HuH-7.5 (cell line): ENCODE results near the gene MATN4.

ENCODE experiments used
- DNase-seq: peaks from one replicate; pipeline ENCODE4 v3.0.0; 2011; ENCODE audit warnings: low spot score

The MATN4 gene

DNA sequence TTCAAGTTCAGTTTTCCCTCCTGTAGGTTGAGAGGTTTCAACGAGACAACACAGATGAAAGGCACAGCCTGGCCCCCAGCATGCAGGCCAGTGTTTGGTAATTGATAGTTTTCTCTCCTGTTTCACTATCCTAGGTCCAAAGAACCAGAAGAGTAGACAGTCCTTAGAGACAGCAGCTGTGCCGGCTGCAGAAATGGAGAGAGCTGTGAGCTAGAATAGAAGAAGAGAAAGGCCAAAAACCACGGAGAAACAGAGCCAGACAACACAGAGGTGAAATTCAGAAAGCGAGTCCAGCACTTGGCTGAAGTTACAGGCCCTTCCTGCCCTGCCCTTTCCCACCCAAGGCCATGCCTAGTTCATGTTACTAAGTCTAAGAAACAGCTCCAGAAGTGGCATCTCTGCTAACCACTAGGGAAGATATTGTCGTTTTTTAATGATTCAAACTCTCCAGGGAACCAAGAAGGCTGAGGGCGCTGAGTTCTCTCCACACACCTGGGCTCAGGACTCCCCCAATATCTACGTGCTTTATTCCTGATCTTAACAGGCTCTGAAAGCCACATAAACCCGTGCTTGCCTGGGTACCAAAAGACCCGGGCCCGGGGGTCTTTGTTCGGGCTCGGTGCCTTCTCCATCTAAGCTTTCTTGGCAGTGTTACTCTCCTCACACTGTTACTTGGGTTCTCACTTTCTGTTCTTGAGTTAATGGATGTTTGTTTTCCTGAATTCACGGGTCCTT is 18.0 kb downstream of the MATN4 start:
- no peak for DNase-seq

DNA sequence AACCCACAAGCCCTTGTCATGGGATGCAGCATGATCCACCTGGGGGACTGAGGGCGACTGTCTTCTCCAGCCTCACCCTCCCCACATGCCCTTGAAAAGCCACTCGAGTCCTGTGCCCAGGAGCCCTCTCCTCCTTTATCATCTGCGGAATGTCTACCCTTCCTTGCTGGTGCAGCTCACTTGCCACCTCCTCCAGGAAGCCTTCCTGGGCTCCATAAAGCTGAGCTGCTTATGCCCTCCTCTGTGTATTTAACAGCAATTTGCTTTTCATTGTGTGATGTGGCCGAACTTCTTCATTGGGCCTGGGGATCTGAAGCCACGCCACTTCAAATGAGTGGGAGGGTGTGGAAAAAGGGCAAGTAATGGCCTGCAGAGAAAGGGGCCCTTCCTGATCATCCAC is 19.2 kb downstream of the MATN4 start:
- no peak for DNase-seq

DNA sequence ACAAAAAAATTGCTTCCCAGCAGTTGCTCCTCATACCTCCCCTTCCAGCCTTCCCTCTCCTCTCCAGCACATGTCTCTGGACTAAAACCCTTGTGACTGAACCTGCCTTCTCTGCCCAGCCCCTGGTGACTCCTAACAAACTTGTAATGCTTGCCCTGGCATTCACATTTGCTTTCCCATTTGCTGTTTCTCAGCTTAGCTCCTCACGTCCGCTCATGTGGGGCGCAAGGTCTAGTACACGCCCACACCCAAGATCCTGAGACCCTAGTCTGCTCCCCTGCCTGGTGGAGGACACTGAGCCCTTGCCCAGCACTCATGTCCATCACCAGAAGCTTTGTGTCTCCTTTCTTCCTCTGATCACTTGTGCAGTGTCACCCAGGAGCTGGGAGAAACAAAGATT is 19.7 kb downstream of the MATN4 start:
- DNase-seq = no peak

DNA sequence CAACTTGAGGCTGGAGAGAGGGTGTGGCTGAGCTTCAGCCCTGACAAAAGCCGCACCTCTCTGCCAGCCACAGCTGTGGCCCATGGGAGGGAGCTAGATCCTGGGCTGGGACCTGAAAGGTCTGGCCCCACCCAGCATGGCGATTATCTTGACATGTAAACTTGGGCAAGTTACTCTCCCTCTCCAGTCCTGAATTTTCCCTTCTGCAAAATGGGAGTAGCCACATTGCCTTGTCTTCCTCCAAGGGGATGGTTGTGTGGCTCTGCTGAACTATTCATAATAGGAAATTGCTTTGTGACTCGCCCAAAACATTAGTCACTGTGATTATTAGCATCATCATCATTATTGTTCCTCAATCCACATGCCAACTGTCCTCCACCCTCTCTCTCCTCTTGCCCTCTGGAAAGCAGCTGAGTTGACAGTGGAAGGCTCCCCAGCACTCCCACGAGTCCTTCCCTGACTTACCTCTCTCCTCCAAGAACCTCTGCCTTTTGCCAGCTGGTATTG is 24.5 kb downstream of the MATN4 start:
- no peak for DNase-seq

DNA sequence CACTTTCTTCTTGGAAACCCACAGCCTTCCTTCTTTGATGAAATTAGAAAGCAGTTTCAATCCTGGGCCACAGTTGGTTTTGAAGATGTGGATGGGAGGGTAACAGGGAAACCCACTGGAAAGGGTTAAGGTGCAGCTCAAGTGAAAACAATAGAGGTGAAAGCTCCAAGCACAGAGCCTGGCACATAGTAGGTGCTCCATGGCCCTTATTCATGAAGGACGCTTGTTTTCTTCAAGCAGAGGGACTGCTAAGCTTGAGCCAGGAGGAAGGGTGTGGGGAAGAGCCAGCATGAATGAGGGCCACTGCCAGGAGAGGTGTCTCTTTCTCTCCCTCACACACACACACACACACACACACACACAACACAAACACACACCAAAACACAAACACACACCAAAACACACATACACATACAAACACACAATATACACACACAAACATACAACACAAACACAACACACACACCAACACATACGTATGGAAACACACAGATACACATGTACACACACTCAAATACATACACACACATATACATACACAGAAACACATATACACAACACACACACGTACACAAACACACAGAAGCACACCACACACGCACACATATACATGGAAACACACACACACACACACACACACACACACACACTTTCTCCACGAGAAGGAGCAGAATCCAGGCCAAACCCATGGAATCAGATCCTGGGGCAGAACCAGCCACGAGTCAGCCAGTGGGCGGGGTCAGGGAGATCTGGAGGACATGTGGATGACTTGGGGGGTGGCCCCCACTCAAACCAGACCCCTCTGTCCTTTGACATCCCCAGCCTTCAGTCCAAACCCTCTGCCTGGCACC is 25.2 kb downstream of the MATN4 start:
- no peak for DNase-seq

DNA sequence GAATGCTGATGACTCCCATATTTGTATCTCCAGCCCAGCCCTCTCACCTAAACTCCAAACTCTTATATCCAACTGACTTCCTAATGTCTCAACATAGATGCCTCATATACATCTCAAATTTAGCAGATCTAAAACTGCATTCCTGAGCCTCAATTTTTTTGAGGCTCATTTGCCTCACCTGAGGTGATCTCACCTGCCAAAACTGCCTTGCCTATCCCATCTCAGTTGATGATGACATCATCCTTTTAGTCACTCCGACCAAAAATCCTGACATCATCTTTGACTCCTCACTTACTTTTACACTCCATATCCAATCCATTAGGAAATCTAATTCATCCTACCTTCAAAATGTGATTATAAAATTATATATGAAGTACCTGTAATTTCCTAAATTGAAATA is 28.1 kb downstream of the MATN4 start:
- DNase-seq = no peak

DNA sequence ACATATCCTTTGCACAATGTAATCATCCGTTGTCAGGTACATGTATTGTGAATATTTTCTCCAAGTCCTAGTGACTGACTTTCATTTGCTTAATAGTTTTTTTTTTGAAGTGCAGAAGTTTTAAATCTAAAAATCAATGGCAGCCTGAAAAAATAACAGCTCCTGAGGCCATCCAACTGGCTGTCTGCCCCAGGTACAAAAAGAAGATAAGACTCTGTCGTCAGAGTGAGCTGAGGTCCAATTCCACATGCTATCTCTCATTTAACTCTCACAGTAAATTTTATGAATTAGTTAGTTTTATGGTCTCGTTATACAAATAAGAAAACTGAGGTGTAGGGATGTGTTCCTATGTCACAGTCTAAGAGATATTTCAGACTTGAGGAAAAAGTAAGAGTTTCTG is 32.8 kb downstream of the MATN4 start:
- DNase-seq = no peak

DNA sequence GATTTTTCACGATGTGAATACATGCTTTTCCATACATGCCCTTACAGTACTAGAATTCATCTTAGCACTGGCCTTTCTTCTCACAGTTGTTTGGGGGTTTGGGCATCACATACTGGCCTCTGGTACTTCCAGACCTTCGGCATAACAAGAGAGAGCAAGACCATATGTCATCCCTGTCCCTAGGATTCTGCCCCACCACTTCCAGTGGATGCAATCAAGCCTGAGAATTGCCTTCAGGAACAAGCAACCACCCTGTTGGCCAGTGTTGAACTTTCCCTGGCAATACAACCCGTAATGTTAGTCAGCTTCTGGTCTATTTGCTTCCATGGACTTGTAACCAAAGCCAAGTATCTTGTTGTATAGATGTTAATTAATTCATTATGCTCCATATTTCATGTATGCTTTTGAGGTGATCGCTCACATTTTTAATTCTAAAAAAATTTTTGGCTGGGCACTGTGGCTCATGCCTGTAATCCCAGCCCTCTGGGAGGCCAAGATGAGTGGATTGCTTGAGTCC is 38.3 kb downstream of the MATN4 start:
- no peak for DNase-seq

DNA sequence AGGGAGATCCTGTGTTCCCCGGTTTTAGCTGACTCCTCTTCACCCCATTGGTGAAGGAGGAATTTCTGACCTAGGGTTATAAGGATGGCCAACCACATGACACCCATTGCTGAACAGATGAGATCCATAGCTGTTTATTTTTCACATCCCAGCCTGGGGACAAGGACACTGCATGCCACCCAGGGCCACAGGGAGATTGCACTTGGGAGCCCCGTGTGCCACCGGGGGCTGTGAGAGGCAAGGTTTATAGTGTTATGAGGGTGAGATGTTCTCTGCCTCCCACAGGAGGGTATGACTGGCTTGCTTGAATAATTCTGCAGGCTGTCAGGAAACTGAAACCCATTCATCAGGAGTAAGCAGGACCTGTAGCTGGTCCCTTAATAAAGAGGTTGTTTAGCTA is 39.0 kb downstream of the MATN4 start:
- DNase-seq = no peak

DNA sequence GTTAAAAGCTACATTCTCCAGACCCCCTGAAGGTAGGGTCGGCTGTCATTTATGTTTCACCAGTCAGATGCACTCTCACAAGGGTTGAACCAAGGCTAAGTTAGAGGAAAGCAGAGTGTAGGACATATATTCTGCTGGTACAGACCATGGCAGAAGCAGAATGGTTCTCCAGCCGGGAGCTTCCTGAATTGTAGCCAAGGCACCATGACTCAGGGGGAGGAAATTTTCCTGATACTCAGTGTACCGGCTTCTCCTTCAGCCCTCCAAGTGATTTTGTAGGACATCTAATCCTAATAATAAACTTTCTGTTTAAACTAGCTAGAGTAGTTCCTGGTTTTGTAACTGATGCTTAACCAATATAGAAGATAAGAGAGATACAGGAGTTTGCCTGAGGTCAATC is 39.6 kb downstream of the MATN4 start:
- DNase-seq = no peak

DNA sequence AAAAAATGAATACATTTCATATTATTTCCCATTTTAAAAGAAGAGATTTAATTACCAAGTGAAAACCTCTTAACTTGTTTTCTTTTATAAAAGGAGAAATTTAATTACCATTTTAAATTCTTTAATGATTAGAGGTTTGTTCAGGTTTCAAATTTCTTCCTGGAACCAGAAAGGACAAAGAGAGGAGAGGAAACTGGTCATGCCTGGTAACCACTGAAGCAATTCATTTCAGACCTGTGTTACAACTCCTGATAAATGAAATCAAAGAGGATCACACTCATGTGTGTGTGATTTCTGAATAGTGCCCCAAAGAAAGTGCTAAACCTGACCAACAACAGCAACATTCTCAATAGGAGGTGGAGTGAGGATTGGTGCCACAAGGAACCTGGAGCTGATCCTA is 41.1 kb downstream of the MATN4 start:
- DNase-seq = no peak

DNA sequence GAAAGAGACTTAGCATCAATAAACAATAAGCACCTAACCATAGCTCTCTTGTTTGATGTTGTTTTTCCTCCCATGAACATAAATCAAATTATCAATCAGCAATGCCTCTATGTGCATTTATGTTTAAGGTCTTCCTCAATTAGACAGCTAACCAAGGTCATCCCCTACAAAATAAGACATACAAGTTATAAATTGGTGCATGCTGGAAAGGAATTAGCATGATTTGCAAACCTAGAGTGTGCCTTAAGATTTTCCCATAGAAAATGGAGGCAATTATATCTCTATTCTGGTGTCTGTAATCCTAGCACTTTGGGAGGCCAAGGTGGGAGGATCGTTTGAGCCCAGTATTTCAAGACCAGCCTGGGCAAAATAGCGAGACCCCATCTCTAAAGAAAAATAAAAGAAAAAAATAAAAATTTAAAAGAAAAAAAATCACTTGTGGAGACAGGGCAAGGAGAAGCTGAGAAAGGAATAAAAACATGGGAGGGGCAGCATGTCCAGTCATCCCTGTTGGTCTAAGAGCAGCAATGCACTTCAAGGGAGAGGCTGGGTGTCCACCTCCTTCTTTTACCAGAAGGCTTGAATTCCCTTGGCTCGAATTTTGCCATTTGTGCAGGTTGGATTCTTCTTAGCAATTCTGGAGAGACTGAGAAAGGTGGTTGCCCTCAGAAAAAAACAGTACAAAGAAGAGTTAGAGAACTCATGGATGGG is 44.4 kb downstream of the MATN4 start:
- no peak for DNase-seq

DNA sequence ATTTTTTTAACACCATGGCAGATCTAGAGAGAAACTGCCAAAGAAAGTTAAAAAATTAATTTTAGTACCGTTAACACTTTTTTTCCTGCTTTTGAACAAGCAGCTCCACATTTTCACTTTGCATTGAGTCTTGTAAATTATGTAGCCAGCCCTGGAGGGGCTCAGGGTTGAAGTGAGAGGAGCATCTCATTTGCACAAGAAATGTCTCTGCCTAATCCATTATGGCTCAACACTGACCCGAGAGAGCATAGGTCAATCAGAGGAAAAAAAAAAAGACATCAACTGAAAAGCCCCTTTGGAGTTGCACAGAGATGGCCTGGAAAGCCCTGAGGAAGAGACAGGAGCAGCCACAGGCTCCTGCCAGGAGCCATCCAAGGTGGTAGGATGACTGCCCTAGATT is 49.4 kb downstream of the MATN4 start:
- no peak for DNase-seq

DNA sequence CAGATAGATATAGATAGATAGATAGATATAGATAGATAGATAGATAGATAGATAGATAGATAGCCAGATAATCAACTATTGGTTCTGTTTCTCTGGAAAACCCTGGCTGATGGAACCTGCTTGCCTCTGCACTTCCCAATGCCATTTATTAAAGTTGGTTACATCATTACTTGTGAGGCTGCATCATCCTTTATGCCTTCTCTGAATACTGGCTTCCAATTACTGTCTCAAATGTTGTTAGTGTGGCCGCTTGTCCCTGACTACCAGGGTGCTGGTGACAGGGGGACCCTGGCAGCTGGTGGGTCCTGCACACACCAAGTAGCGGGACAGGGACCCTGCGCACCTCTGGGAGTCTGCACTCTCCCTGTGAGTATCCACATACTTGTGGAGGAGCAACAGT is 49.8 kb downstream of the MATN4 start:
- DNase-seq = no peak

DNA sequence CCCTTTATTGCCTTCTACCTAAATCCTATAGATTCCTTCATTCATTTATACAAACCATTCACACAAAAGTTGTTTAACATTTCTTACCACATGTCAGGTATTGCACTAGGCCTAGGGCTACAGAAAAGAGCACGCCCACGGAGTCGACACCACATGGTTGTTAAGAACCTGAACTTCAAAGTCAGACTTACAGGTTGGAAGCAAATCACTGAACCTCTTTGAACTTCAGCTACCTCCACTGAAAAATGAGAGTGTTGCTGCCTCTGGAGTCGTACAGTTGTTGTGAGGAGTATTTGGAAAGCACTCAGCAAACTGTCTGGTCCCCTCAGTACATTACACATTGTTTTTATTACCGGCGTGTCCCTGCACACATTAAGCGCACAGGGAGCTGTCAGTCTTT is 50.4 kb downstream of the MATN4 start:
- DNase-seq = no peak

DNA sequence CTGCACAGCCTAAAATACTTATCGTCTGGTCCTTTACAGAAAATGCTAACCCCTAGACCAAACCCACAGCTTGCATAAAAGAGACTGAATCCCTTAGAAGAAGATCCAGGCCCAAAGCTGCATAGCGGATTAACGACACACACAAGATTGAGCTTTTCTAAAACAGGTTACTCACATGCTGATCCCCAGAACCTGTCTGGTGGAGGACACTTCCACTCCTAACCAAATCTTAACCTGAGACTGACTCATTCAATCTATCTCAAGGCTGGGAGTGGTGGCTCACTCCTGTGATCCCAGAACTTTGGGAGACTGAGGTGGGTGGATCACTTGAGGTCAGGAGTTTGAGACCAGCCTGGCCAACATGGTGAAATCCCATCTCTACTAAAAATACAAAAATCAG is 50.9 kb downstream of the MATN4 start:
- DNase-seq = no peak

DNA sequence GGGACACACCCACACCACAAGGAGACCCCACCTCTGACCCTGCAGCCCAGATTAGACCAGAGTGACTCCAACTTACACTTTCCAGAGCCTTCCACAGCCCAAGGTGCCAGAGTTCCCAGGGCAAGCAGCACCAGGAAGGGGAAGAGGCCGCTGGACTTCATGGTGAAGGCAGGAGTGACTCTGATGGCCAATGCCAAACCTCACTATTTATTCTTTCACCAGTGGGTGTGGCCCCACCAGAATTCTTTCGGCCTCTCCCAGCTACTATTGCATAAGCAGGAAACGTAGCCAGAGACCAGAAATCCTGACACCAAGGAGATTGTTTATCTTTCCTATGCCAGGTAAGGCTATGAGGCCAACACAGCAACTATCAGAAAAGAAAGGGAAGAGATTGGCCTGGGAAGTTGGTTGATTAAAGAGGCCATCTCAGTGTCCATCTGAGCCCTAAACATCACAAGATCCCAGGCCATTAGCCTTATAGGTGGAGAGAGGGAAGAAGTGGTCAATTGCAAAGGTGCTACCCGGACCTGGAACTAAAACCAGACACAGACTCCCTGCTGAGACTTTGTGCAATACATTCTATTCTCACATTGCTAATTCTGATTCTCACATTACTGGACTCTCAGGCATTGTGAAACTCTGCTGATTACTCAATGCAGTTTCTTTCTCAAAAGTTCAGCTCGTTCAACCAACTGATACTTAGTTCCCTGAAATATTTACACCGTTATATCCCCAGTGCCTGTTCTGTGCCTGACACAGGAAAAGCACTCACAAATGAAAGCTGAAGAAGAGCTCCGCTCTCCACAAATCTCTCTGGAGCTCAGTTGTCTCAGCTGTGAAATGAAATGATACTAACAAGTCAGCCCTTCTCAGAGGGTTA is 53.5 kb downstream of the MATN4 start, which contains the start of gene SLPI:
SLPI (minus strand) TSS at position 182 of the 880 bp plus-strand sequence; CDS start at position 161, 21 bp downstream.
- no peak for DNase-seq

DNA sequence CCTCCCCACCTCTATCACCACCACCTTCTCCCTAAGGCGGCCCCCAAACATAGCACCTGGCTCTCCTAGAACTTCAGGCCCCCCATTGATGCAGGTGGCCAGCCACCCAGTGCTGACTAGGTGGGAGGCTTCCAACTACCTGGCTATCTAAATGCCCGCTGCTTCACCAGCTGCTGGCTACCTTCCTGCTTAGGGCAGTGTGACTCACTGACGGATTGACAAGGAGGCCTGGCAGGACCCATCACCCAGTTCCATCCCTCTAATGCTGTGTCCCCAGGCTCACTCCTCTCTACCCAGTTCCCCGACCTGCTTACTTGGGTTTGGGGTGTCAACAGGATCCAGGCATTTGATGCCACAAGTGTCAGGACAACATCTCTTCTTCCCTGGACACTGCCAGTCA is 54.8 kb downstream of the MATN4 start:
- DNase-seq = no peak

DNA sequence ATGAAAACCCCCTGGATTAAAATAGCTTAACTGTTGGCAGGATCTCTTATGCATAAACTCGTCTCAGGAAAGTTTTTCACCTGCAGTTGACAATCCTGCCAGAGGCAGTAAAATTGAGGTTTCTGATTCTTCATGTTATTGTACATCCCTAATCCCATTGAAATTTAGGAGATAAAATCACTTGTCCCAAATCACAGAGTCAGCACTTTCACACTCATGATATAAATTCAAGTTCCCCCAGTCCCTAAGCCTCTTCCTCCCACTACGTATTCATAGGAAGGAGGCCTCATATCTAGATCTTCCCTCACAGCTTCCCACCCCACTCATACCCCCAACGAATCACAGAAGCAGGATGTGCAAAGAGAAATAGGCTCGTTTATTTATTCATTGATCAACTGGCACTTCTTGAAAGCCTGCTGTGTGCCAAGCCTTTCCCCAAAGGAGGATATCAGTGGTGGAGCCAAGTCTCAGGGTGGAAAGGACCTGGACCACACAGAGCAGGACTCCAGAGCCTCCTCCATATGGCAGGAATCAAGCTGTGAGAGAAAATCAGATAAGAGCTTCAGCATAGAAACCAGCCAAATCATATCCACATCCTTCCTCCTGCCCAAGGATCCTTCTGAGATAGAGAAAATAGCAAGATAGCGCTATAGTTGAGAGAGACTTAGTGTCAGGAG is 56.1 kb downstream of the MATN4 start:
- DNase-seq = no peak

DNA sequence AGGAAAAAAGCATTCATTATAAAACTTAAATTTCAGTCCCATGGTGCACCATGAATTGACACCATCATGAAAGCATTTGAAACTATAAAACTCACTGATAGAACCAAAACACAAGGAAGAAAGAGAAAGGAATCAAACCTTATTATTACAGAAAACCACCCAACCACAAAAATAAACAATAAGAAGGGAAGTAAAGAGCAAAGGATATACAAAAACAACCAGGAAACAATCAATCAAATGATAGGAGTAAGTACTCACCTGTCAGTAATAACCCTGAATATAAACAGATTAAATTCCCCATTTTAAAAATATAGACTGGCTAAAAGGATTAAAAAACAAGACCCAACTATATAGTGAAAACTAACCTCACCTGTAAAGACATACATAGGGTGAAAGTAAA is 59.5 kb downstream of the MATN4 start:
- no peak for DNase-seq

DNA sequence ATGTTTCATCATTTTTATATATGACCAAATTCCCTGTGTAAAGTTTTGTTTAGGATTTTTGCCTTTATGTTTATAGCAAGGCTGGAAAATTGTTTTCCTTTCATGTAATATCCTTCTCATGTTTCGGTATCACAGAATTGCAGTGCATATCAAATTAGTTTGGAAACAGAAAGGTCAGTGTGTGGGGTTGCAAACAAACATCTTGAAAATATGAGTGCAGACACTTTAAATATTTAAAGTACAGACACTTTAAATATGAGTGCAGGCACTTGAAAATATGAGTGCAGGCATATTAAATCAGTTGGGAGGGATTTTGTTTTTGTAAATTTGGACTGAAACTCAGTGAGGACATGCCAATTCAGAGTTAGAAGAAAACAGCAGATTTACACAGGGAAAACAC is 60.2 kb downstream of the MATN4 start:
- DNase-seq = no peak
